Calu3 (cell line): ENCODE data around the gene SULT2B1. TPM values are rescaled to one million over a fixed set of nuclear protein-coding genes. Genes with fewer than 3 reads are reported as not detected.

Experiments
- BruUV-seq: library from RNA; stranded (reverse); fragments of 400-500 nt; replicated peaks from 2 replicates; lab custom pipeline; 2021; lab: Mats Ljungman, UMichigan
- CTCF ChIA-PET: fragments of 300-600 bp; sonication (Branson Sonifier 250); formaldehyde crosslinking; loops from one replicate; lab custom pipeline; 2022; ENCODE audit warnings: antibody characterized with exemption; lab: Charles Lee
- DNase-seq: peaks from one replicate; pipeline ENCODE4 v3.0.0; 2022
- H3K27ac Mint-ChIP-seq: one replicate; pipeline ENCODE4 v1.8.0; 2022; ENCODE audit warnings: mixed read lengths; ENCODE audit not compliant: unreplicated experiment
- H3K27me3 Mint-ChIP-seq: one replicate; pipeline ENCODE4 v1.8.0; 2022; ENCODE audit warnings: mixed read lengths; ENCODE audit not compliant: unreplicated experiment
- H3K36me3 Mint-ChIP-seq: one replicate; pipeline ENCODE4 v1.8.0; 2022; ENCODE audit warnings: mild to moderate bottlenecking, moderate library complexity, mixed read lengths; ENCODE audit not compliant: insufficient read depth, unreplicated experiment
- H3K4me1 Mint-ChIP-seq: one replicate; pipeline ENCODE4 v1.8.0; 2022; ENCODE audit warnings: mild to moderate bottlenecking, low read depth, mixed read lengths; ENCODE audit not compliant: unreplicated experiment
- H3K4me3 Mint-ChIP-seq: one replicate; pipeline ENCODE4 v1.8.0; 2022; ENCODE audit warnings: mild to moderate bottlenecking, low read depth, moderate library complexity, mixed read lengths; ENCODE audit not compliant: unreplicated experiment
- H3K9me3 Mint-ChIP-seq: one replicate; pipeline ENCODE4 v1.8.0; 2022; ENCODE audit warnings: low read depth, mixed read lengths; ENCODE audit not compliant: unreplicated experiment
- intact Hi-C: fragments of 100-400 bp; cut with micrococcal nuclease; formaldehyde crosslinking; loops from one replicate; pipeline ENCODE4 v1.10.0; 2022; ENCODE audit not compliant: unreplicated experiment
- total RNA-seq: library from RNA; stranded (reverse); gene quantifications from 2 replicates; pipeline ENCODE4 v1.2.3, GENCODE V29; 2022
- TF ChIP-seq, protein P1 (sequence below): fragments of 200-600 bp; IDR thresholded peaks from one replicate; pipeline ENCODE4 v1.8.0; 2022; ENCODE audit warnings: antibody characterized with exemption; ENCODE audit not compliant: unreplicated experiment

Gene SULT2B1
- total RNA-seq, 1 experiment from 2014 or later, result not detected

DNA sequence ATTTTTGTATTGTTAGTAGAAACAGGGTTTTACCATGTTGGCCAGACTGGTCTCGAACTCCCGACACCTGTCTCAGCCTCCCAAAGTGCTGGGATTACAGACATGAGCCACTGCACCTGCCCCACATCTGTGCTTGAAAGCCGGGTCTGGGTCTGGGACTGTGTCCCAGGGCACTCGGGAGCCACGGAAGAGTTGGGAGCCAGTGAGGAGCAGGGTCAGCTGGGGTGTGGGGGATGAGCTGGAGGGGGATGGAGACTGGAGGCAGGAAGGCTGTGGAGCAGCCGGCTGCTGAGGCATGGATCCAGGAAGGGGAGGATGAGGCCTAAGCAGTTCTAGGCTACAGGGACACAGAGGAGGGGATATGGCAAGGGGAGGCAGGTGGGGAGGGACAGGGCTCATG is 43.9 kb downstream of the SULT2B1 start:
- H3K4me1 Mint-ChIP-seq, result no peaks in the 10 kb centered on the region
- H3K27me3 Mint-ChIP-seq, result peaks cover 46% of the 10 kb centered on the region
- H3K9me3 Mint-ChIP-seq, result no peaks in the 10 kb centered on the region
- intact Hi-C loops, result no loop called here
- no peak overlapping the region for H3K27ac Mint-ChIP-seq
- CTCF ChIA-PET, result interaction anchor here (1.0 kb wide), 1 partner anchor 13 kb away, joined by 4 read pairs; no protein-coding TSS in a partner anchor
- BruUV-seq, result no TSS peak
- TF ChIP-seq, protein P1, sequence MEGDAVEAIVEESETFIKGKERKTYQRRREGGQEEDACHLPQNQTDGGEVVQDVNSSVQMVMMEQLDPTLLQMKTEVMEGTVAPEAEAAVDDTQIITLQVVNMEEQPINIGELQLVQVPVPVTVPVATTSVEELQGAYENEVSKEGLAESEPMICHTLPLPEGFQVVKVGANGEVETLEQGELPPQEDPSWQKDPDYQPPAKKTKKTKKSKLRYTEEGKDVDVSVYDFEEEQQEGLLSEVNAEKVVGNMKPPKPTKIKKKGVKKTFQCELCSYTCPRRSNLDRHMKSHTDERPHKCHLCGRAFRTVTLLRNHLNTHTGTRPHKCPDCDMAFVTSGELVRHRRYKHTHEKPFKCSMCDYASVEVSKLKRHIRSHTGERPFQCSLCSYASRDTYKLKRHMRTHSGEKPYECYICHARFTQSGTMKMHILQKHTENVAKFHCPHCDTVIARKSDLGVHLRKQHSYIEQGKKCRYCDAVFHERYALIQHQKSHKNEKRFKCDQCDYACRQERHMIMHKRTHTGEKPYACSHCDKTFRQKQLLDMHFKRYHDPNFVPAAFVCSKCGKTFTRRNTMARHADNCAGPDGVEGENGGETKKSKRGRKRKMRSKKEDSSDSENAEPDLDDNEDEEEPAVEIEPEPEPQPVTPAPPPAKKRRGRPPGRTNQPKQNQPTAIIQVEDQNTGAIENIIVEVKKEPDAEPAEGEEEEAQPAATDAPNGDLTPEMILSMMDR, result no peak
- H3K4me3 Mint-ChIP-seq, result no peak overlapping the region
- H3K36me3 Mint-ChIP-seq, result peaks cover 4% of the 10 kb centered on the region
- no peak for DNase-seq

DNA sequence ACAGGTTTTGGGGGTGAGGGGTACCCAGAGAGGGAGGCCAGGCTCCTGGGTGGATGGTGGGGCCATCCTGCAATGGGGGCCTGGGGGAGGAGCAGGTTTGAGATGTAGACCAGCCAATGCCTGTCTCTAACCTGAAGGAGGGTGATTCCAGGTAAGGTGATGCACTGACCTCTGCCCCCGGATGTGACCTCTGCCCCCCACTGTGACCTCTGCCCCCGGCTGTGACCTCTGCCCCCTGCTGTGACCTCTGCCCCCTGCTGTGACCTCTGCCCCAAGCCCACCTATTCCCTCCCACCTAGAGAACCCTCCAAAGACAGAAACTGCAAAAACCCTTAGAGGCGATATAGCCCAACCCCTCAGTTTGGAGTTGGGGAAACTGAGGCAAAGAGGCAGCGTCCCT is 44.3 kb downstream of the SULT2B1 start:
- no peaks in the 10 kb centered on the region for H3K9me3 Mint-ChIP-seq
- CTCF ChIA-PET, result interaction anchor here (1.0 kb wide), 1 partner anchor 13 kb away, joined by 4 read pairs; no protein-coding TSS in a partner anchor
- peaks cover 42% of the 10 kb centered on the region for H3K27me3 Mint-ChIP-seq
- TF ChIP-seq, protein P1, result no peak
- H3K27ac Mint-ChIP-seq, result no peak overlapping the region
- BruUV-seq, result no TSS peak
- no peak for DNase-seq
- intact Hi-C loops, result no loop called here
- no peaks in the 10 kb centered on the region for H3K4me1 Mint-ChIP-seq
- peaks cover 4% of the 10 kb centered on the region for H3K36me3 Mint-ChIP-seq
- H3K4me3 Mint-ChIP-seq, result no peak overlapping the region

DNA sequence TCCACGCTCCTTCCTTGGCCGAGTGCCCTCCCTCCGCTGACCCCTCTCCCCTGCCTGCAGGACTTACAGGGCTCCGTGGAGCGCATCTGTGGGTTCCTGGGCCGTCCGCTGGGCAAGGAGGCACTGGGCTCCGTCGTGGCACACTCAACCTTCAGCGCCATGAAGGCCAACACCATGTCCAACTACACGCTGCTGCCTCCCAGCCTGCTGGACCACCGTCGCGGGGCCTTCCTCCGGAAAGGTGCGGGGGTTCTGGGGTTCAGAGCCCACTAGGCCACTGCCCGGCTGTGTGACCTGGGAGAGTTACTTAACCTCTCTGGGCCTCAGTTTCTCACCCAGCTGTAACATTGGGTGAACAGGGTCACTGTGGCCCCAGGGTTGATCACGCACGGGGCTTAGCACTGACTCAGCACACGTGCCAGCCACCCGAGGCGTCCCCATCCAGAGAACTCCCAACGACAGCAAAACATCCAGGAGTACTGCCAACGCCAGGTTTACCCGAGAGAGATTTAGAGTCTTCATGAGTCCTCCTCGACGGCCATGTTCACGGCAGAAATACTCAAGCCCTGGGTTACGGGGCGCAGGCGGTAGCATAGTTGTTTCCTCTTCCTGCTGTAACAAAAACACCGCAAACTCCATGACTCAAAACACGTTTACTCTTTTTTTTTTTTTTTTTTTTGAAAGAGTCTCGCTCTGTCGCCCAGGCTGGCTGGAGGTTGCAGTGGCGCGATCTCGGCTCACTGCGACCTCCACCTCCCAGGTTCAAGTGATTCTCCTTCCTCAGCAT is 44.9 kb downstream of the SULT2B1 start:
- no peaks in the 10 kb centered on the region for H3K4me1 Mint-ChIP-seq
- TF ChIP-seq, protein P1, result no peak
- no peak overlapping the region for H3K4me3 Mint-ChIP-seq
- no peak for DNase-seq
- no peak overlapping the region for H3K27ac Mint-ChIP-seq
- no peaks in the 10 kb centered on the region for H3K9me3 Mint-ChIP-seq
- no TSS peak for BruUV-seq
- intact Hi-C loops, result no loop called here
- H3K27me3 Mint-ChIP-seq, result peaks cover 36% of the 10 kb centered on the region
- peaks cover 4% of the 10 kb centered on the region for H3K36me3 Mint-ChIP-seq
- CTCF ChIA-PET, result interaction anchor here (0.6 kb wide), 1 partner anchor 304 kb away, joined by 3 read pairs; no protein-coding TSS in a partner anchor

DNA sequence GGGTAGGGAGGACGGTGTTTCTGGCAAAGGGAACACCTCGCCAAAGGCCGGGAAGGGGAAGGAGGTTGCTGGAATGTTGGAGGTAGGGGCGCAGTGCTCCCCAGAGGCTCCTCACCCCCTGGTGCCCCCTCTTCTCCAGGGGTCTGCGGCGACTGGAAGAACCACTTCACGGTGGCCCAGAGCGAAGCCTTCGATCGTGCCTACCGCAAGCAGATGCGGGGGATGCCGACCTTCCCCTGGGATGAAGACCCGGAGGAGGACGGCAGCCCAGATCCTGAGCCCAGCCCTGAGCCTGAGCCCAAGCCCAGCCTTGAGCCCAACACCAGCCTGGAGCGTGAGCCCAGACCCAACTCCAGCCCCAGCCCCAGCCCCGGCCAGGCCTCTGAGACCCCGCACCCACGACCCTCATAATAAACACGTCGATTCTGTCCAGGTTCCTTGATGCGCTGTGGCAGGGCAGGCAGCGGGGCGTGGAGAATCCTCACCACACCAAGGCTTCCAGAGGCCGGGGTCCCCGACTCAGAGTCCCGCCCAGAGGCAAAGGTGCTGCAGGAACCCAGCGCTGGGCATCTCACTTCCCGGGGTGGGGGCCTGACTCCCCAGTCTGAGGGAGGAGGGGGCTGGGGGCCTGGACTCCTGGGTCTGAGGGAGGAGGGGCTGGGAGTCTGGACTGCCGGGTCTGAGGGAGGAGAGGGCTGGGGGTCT is 47.2 kb downstream of the SULT2B1 start:
- H3K36me3 Mint-ChIP-seq, result peaks cover 9% of the 10 kb centered on the region
- CTCF ChIA-PET, result no interaction called here
- TF ChIP-seq, protein P1, result no peak
- no peak overlapping the region for H3K27ac Mint-ChIP-seq
- intact Hi-C loops, result no loop called here
- H3K4me3 Mint-ChIP-seq, result no peak overlapping the region
- BruUV-seq, result no TSS peak
- H3K9me3 Mint-ChIP-seq, result no peaks in the 10 kb centered on the region
- peaks cover 30% of the 10 kb centered on the region for H3K27me3 Mint-ChIP-seq
- no peak for DNase-seq
- H3K4me1 Mint-ChIP-seq, result no peaks in the 10 kb centered on the region
